Natural killer cell (primary cell): ENCODE measurements around the gene SMIM36. TPM values are rescaled to one million over a fixed set of nuclear protein-coding genes. Genes with fewer than 3 reads are reported as not detected.
"Not testable (repeated sequence)": the region's sequence is repeated elsewhere in the genome, so short reads cannot be mapped to it uniquely, and the experiment has no call there.

ENCODE experiments used
- ATAC-seq, 3 donors: fragments of 150-1000 bp in 2 of 3; fragments of 200-7000 bp in 1 of 3; cut with Tn5 transposase; 1 replicate in 1 of 3; 2 replicates in 2 of 3; pipeline ENCODE4 v1.10.0; 2021; ENCODE audit warnings: mild to moderate bottlenecking in 2 of 3, moderate library complexity in 2 of 3
- DNase-seq, 2 donors: peaks; one replicate each; pipeline versions ENCODE4 v3.0.0 to v3.0.0-alpha.2; 2013 to 2021; ENCODE audit warnings: mixed read lengths in 1 of 2
- H3K27ac ChIP-seq: one replicate; pipeline ENCODE4 v1.5.1; 2013; ENCODE audit warnings: mild to moderate bottlenecking, low read length
- H3K27me3 ChIP-seq: one replicate; pipeline ENCODE4 v1.6.1; 2013; ENCODE audit warnings: low read length; ENCODE audit not compliant: control insufficient read depth, insufficient read depth
- H3K36me3 ChIP-seq: one replicate; pipeline ENCODE4 v1.6.1; 2013; ENCODE audit warnings: low read length; ENCODE audit not compliant: control insufficient read depth, insufficient read depth
- H3K4me1 ChIP-seq: one replicate; pipeline ENCODE4 v1.6.1; 2013; ENCODE audit warnings: low read length; ENCODE audit not compliant: control insufficient read depth, insufficient read depth
- H3K4me3 ChIP-seq: one replicate; pipeline ENCODE4 v1.5.1; 2013; ENCODE audit warnings: low read length
- H3K9me3 ChIP-seq: one replicate; pipeline ENCODE4 v1.6.1; 2013; ENCODE audit warnings: low read length; ENCODE audit not compliant: control insufficient read depth, insufficient read depth
- H3K27ac Mint-ChIP-seq, 2 donors: one replicate each; pipeline ENCODE4 v1.8.0; 2022; ENCODE audit warnings: mild to moderate bottlenecking in 2 of 2, mixed read lengths in 2 of 2, moderate library complexity in 1 of 2
- H3K27me3 Mint-ChIP-seq, 2 donors: one replicate each; pipeline ENCODE4 v1.8.0; 2022; ENCODE audit warnings: low read depth in 2 of 2, mixed read lengths in 2 of 2
- H3K36me3 Mint-ChIP-seq: one replicate; pipeline ENCODE4 v1.8.0; 2022; ENCODE audit warnings: mixed read lengths
- H3K4me1 Mint-ChIP-seq, 2 donors: one replicate each; pipeline ENCODE4 v1.8.0; 2022; ENCODE audit warnings: mixed read lengths in 2 of 2
- H3K4me3 Mint-ChIP-seq: one replicate; pipeline ENCODE4 v1.8.0; 2022; ENCODE audit warnings: mild to moderate bottlenecking, moderate library complexity, mixed read lengths
- H3K9me3 Mint-ChIP-seq, 2 donors: one replicate each; pipeline ENCODE4 v1.8.0; 2022; ENCODE audit warnings: mixed read lengths in 2 of 2
- CTCF ChIP-seq: fragments of 200-600 bp; IDR thresholded peaks from one replicate; pipeline ENCODE4 v1.8.0; 2022; ENCODE audit warnings: antibody characterized with exemption
- WGBS: methylation state at CpG from one replicate; pipeline ENCODE4 v1.1.7; 2013; ENCODE audit warnings: missing lambda C conversion rate; ENCODE audit not compliant: insufficient coverage; 5-methylcytosine and 5-hydroxymethylcytosine counted together
- intact Hi-C: fragments of 100-400 bp; cut with micrococcal nuclease; formaldehyde crosslinking; loops from one replicate; pipeline ENCODE4 v1.14.2; 2022
- total RNA-seq, 4 donors: library from RNA; stranded (reverse); fragments of 120-200 nt in 1 of 4; gene quantifications; one replicate each; pipeline versions ENCODE4 v1.2.3 to v1.2.4, GENCODE V29; 2013 to 2022

SMIM36 gene
- total RNA-seq, 3 donors from 2014 or later (not counting 1 experiment from before 2014, with no cell fraction given) = not detected

DNA sequence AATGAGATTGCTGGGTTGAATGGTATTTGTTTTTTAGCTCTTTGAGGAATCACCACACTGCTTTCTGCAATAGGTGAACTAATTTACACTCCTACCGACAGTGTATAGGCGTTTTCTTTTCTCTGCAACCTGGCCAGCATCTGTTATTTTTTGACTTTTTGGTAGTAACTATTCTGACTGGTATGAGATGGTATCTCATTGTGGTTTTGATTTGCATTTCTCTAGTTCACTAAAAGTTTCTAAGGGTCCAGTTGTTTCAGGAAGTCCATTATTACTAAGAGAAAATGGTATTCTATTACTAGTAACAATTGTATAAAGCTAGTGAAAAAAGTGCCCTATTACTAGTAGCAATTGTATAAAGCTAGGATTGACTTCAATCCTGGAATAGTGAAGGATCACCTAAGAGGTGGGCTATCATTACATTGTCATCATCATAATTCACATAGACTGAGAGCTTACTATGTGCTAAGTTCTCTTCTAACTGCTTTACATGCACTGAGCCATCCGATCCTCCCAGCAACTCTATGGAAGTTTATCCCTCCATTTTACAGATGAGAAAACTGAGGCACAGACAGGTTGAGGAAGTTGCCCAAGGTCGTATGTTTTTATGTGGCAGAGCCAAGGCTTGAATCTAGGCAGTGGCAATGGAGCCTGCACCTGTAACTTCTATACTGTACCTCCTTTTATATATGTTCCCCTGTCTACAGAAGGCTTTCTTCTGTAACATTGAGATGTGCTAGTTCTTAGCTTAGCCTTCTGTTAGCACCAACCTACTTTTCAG lies 13.4 kb upstream of the SMIM36 start:
- WGBS = 75% methylated on average over 2 of the region's 4 CpGs
- intact Hi-C loops = no loop called here
- Mint-ChIP-seq H3K27me3 (peaks cover 5 to 11% of the 10 kb centered on the region in 2 donors), H3K27ac (no peak overlapping the region), H3K36me3 (no peaks in the 10 kb centered on the region), H3K9me3 (no peaks in the 10 kb centered on the region), H3K4me1 (no peaks in the 10 kb centered on the region), H3K4me3 (no peak overlapping the region)
- no peak for TF ChIP-seq CTCF
- Histone ChIP-seq H3K4me3 (no peak overlapping the region), H3K27me3 (no peaks in the 10 kb centered on the region), H3K36me3 (no peaks in the 10 kb centered on the region), H3K9me3 (no peaks in the 10 kb centered on the region), H3K27ac (no peak overlapping the region), H3K4me1 (no peaks in the 10 kb centered on the region)
- no peak for ATAC-seq
- DNase-seq = no peak

DNA sequence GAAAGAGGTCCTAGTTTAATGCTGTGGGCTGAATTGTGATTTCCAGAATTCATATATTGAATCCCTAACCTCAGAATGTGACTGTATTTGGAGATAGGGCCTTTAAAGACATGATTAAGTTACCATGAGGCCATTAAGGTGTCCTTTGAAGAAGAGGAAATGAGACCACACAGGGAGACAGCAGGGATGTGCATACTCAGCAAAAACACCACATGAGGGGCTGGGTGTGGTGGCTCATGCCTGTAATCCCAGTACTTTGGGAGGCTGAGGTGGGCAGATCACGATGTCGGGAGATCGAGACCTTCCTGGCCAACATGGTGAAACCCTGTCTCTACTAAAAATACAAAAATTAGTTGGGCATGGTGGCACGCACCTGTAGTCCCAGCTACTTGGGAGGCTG lies 11.8 kb upstream of the SMIM36 start:
- H3K27ac Mint-ChIP-seq, H3K36me3 ChIP-seq, intact Hi-C loops, H3K27ac ChIP-seq, DNase-seq, H3K4me3 ChIP-seq, ATAC-seq, H3K27me3 ChIP-seq, H3K36me3 Mint-ChIP-seq, H3K9me3 Mint-ChIP-seq, H3K4me1 Mint-ChIP-seq, H3K4me1 ChIP-seq, H3K9me3 ChIP-seq, H3K4me3 Mint-ChIP-seq: not testable (repeated sequence)
- WGBS = 89% methylated on average over 4 of the region's 4 CpGs
- H3K27me3 Mint-ChIP-seq = peaks cover 5 to 11% of the 10 kb centered on the region in 2 donors

DNA sequence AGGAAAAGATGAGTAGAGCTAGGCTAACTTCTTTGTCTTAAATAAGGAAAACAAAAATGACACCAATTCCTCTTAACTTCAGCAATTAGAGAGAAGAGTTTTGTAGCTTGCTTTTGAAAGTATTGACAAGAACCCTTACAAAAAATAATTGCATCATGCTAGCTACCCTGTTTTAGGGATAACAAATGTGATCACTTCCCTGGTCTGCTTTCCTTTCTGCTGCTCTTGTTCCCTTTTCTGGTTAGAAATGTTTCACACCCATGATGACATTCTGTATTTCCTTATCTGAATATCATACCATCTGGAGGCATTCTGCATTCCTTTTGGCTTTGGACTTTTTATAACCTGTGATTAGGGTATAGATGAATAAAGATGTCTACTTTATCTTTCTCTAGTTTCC lies 9.9 kb upstream of the SMIM36 start:
- Mint-ChIP-seq H3K27ac (no peak overlapping the region), H3K36me3 (no peaks in the 10 kb centered on the region), H3K4me3 (no peak overlapping the region), H3K4me1 (no peaks in the 10 kb centered on the region), H3K9me3 (no peaks in the 10 kb centered on the region), H3K27me3 (peaks cover 5 to 11% of the 10 kb centered on the region in 2 donors)
- H3K4me3 ChIP-seq = no peak overlapping the region
- H3K27me3 ChIP-seq = no peaks in the 10 kb centered on the region
- no peaks in the 10 kb centered on the region for H3K4me1 ChIP-seq
- H3K9me3 ChIP-seq = no peaks in the 10 kb centered on the region
- TF ChIP-seq CTCF = no peak
- intact Hi-C loops = no loop called here
- no peak overlapping the region for H3K27ac ChIP-seq
- DNase-seq (no peak), ATAC-seq (no peak)
- no peaks in the 10 kb centered on the region for H3K36me3 ChIP-seq

GRCh38 chr17:55520402-55520801 lies 9.2 kb upstream of the SMIM36 start:
- H3K36me3 Mint-ChIP-seq = no peaks in the 10 kb centered on the region
- intact Hi-C loops = no loop called here

More at GRCh38 chr17:55520402-55520801, 9.2 kb upstream of the SMIM36 start:
- Histone ChIP-seq H3K4me3 (no peak overlapping the region), H3K27ac (no peak overlapping the region), H3K4me1 (no peaks in the 10 kb centered on the region), H3K9me3 (no peaks in the 10 kb centered on the region), H3K36me3 (no peaks in the 10 kb centered on the region), H3K27me3 (no peaks in the 10 kb centered on the region)
- Mint-ChIP-seq H3K27ac (no peak overlapping the region), H3K9me3 (no peaks in the 10 kb centered on the region), H3K4me3 (no peak overlapping the region), H3K27me3 (peaks cover 7 to 11% of the 10 kb centered on the region in 2 donors), H3K4me1 (no peaks in the 10 kb centered on the region)
- no peak for ATAC-seq
- WGBS = 89% methylated on average over 5 of the region's 5 CpGs
- no peak for DNase-seq
- TF ChIP-seq CTCF = no peak
